ENCODE results near the gene PPA2.
A peak's percentile ranks its signal among the peaks of the same experiment; 100 is the strongest.
"Not testable (repeated sequence)": the region's sequence is repeated elsewhere in the genome, so short reads cannot be mapped to it uniquely, and the experiment has no call there.

PPA2 gene

GRCh38 chr4:105473324-105474098, at the start of gene PPA2:
TSS of gene PPA2 (minus strand) at chr4:105474062. CDS start at chr4:105474050, 12 bp downstream.
- no peak for DNase-seq

GRCh38 chr4:105520819-105521790, 47.2 kb upstream of the PPA2 start:
- peak; percentile 43 for DNase-seq

- DNase-seq = no peak
These were observed 36.4 kb upstream of the PPA2 start for GRCh38 chr4:105510245-105510644.

GRCh38 chr4:105509714-105510113, 35.9 kb upstream of the PPA2 start:
- no peak for DNase-seq

- DNase-seq = no peak
These were observed 35.4 kb upstream of the PPA2 start for GRCh38 chr4:105509291-105509690.

- DNase-seq = no peak
These were observed 30.9 kb upstream of the PPA2 start for GRCh38 chr4:105504744-105505143.

- no peak for DNase-seq
These were observed 29.6 kb upstream of the PPA2 start for GRCh38 chr4:105503484-105503883.

GRCh38 chr4:105496899-105497298, 23.0 kb upstream of the PPA2 start:
- no peak for DNase-seq

- no peak for DNase-seq
These were observed 21.8 kb upstream of the PPA2 start for GRCh38 chr4:105495667-105496066.

GRCh38 chr4:105490523-105490922, 16.7 kb upstream of the PPA2 start:
- no peak for DNase-seq

- DNase-seq = no peak
These were observed 10.0 kb upstream of the PPA2 start for GRCh38 chr4:105483840-105484239.

- DNase-seq = peak; percentile 56
These were observed 247 bp upstream of the PPA2 start for GRCh38 chr4:105474099-105474518.

GRCh38 chr4:105472871-105473323, 965 bp downstream of the PPA2 start:
- peak; percentile 45 for DNase-seq

GRCh38 chr4:105471566-105472176, 2.2 kb downstream of the PPA2 start:
- peak; percentile 69 for DNase-seq

- no peak for DNase-seq
These were observed 3.1 kb downstream of the PPA2 start for GRCh38 chr4:105470766-105471165.

GRCh38 chr4:105469736-105470135, 4.1 kb downstream of the PPA2 start:
- DNase-seq = no peak

- no peak for DNase-seq
These were observed 7.3 kb downstream of the PPA2 start for GRCh38 chr4:105466580-105466979.

- DNase-seq = not testable (repeated sequence)
These were observed 9.3 kb downstream of the PPA2 start for GRCh38 chr4:105464563-105464962.

GRCh38 chr4:105462576-105462975, 11.3 kb downstream of the PPA2 start:
- no peak for DNase-seq

GRCh38 chr4:105461621-105462382, 12.1 kb downstream of the PPA2 start:
- DNase-seq = no peak

- DNase-seq = no peak
These were observed 12.6 kb downstream of the PPA2 start for GRCh38 chr4:105461221-105461620.

- no peak for DNase-seq
These were observed 13.6 kb downstream of the PPA2 start for GRCh38 chr4:105460306-105460705.

Data from NCI-H2029 treated with DMSO at 0.1 percent for 48 hours (cell line).